Stimulated activated CD4-positive, alpha-beta T cell treated with anti-CD3 and anti-CD28 coated beads, Interleukin-4, amount 100 ng/mL, for 1 hour (primary cell): ENCODE results near the gene ANXA11.
"Not testable (repeated sequence)": the region's sequence is repeated elsewhere in the genome, so short reads cannot be mapped to it uniquely, and the experiment has no call there.

Experiments used
- DNase-seq: peaks from one replicate; pipeline ENCODE4 v3.0.0-alpha.2; 2020

ANXA11 gene

DNA sequence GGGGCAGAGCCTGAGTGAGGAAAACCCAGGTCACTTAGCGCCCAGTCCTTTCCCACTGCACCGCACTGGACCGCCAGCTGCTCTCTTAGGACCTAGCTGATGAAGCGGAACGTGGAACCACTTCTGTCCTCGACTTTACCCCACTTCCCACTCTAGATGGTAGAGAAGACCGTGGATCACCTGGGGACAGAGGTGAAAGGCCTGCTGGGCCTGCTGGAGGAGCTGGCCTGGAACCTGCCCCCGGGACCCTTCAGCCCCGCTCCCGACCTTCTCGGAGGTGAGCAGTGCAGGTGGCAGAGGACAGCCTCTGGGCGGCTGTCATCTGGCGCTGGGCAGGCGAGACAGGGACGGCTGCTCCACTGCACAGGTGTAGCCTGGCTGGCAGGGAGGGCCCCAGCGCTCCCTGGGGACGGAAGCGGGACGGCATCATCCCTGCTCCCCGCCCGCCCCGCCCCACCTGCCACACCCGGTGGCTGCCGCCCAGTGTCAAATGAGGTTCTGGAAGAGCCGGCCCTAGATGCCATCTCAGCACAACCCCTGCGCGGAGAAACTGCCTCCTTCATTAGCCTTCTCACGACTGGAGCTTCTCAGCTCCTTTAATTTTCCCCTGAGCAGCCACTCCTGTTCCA lies 61.2 kb downstream of the ANXA11 start:
- peak; percentile 24 for DNase-seq

DNA sequence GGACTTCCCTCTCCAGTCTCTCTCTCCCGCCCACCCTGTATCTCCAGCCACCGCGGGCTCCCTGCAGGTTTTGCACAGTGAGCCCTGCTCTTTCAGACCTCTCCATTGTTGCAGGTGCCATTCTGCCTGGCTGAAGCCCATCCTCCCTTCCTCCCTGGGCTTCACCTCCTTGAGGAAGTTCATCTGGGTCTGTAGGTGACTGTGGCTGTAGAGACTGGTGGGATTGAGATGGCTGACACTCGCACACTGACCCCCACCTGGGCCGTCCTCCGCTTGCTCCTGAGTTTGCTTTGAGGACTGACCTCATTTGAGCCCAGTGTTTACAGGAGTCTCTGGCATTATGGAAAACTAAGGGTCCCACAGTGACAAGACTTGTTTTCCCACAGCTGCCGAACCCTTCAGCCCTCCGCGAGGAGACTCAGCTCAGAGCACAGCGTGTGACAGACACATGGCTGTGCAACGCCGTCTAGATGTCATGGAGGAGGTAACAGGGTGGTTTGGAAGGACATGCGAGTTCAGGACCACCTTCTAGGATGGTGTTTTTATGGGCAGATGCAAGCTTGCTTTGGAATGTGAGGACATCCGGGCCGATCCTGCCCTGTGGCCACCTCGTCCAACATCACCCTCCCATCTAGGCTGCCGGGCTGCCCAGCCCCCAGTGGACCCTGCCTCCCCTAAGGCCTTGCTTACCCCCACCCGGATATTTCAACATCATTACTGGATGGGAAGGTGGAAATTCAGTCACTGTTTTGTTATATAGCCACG lies 63.5 kb downstream of the ANXA11 start:
- no peak for DNase-seq

DNA sequence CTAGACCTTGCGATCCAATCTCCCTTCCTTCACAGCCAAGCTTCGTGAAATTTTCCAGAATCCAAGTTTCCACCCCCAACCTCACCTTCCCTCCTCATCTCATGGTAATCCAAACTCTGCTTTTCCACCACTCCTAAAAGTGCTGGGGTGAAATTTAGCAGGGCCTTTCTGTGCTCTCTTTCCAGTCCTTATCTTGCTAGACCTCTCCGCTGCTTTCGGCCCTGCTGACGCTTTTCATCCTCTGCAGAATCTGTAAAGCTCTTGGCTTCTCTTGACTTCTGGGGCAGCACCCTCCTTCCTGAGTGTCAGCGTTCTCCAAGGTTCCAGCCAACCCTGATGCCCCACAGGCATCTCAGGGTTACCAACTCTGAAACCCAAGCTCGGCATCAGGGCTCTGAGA lies 65.1 kb downstream of the ANXA11 start:
- DNase-seq = no peak

DNA sequence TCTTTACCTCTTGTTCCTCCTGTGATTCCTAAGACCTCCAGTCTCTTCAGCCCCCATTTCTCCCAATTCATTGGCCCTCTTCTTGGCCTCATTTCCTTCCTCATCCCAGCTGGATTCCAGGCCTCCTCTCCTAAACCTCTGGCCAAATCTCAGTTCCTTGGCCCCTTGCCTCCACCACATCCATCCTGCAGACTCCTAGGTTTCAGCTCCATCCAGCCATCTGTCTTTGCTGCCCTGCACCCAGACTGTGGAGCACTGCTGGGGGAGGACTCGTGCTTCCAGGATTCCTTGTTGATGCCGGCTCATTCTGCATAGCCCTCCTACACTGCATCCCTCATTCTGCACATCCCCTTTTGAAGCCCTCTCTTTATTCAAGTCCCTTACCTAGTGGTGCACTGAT lies 66.1 kb downstream of the ANXA11 start:
- DNase-seq = no peak

DNA sequence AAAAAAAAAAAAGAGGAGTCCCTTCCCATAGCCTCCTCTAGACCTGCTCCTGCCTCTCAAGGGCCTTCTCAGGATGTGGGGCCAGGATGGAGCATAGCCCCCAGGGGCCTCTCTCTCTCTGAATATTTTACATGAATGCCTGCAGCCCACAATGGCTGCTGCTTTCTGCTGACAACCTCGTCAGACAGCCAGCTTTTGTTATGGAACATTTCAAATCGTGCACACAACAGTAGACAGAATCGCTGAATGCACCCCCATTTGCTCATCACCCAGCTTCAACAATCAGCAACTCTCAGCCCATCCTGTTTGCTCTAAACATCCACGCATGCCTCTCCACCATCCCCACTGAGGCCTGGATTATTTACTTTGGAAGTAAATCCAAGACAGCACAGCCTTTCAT lies 67.4 kb downstream of the ANXA11 start:
- no peak for DNase-seq

DNA sequence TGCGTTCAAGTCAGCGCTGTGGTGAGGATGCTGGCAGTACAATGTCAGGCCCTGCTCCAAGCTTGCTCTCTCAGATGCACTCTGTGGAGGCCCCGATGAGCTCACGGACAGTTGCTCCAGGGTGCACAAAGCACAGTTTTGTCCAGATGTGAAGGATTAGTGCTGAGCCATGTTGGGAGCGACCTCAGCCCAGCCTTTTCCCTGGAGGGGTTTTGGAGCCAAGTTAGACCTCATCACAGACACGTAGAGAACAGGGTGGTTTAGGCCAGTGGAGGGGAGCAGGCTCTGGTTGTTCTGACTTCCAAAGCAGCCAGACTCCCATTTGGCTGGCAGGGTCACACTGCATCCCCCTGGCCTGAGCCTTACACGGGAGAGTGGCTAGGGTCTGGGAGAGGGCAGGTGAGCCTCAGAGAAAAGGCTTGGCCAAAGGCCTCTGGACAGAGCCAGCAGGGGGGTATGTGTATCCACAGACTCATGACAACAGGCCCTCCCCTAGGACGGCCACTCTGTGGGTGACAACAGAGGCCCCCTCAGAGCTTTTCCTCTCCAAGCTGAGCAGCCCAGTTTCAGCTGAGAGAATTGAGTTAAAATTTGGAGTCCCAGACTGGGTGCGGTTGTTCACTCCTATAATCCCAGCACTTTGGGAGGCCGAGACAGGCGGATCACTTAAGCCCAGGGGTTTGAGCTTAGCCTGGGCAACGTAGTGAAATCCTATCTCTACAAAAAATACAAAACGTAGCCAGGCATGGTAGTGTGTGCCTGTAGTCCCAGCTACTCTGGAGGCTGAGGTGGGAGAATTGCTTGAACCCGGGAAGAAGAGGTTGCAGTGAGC lies 68.1 kb downstream of the ANXA11 start:
- no peak for DNase-seq

DNA sequence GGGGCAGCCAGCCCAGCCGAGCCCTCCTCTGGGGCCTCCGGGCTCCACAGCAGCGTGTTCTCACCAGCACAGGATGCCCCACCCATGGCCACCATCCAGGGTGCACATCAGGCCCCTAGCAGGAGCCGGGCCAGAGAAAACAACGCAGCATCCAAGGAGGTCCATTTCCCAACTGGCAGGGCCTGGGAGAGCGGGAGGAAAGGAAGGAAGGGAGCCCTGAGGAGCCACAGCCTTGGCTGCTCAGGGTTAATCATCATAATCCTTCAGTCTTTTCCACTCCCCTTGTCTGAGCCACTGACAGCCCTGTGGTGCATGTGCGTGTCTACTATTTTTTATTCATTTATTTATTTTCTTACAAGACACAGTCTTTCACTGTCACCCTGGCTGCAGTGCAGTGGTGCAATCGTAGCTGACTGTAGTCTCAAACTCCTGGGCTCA lies 69.2 kb downstream of the ANXA11 start:
- DNase-seq = no peak

DNA sequence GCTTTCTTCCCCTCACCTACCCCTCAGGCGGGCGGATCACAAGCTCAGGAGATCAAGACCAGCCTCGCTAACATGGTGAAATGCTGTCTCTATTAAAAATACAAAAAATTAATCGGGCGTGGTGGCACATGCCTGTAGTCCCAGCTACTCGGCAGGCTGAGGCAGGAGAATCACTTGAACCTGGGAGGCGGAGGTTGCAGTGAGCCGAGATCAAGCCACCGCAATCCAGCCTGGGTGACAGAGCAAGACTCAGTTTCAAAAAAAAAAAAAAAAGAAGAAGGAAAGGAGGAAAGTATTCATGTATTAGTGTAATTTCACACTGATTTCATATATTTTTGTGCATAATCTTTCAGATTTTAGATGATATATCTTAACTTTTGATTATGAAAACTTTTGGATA lies 71.7 kb downstream of the ANXA11 start:
- not testable (repeated sequence) for DNase-seq

DNA sequence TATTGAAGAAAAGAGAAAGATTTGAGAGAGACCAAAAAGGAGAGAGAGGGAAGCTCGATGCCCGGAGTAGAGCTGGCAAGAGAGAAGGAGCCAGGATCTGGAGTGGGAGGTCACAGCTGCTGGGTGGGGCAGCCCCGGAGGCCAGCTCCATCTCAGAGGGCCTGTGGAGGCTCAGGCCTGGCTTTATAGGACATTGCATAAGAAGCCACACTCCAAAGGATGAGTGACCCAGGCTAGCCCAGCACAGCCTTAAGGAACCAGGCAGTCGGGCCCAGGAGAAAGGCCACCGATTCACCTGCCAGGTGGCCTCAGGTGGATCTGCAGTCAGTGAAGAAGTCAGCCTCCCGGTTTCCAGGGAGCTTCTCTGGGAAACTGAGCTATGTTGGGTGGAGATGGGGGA lies 72.1 kb downstream of the ANXA11 start:
- DNase-seq = no peak

DNA sequence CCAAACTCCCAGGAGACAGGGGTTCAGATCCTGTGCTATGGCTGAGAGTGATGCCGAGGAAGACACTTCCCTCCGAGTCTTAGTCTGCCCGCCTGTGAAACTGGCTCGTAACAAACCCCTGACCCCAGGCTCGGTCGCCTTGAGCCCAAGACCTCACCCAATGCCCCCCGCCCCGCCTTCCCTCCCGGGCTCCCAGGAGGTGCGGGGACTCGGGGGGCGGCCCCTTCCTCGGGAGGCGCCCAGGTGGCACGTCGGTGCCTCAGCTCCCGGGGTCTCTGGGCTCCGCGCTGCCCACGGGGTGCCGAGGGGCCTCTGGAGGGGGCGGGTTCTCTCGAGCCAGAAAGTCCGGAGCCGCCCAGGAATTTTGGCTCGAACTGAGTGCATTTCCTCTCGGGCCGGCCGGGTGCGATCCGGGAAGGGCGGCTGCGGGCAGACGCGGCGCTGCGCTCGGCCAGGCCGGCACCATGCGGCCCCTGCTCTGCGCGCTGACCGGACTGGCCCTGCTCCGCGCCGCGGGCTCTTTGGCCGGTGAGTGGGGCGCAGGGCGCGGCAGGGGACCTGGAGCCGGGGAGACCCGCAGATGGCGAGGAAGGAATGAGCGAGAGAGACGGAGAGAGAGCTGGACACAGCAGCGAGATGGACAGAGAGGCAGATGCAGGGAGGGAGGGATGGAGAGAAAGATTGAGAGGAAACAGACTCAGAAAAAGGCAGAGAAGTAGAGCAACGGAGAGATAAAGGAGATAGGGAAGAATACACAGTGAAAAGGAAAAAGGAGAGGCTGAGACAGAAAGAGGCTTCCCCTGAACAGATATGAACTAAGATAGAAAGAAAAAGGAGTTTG lies 72.8 kb downstream of the ANXA11 start, which contains the start of gene PLAC9:
TSS of gene PLAC9 (plus strand) at position 432 of the 841 bp plus-strand sequence. CDS start at position 465, 33 bp downstream.
- no peak for DNase-seq

DNA sequence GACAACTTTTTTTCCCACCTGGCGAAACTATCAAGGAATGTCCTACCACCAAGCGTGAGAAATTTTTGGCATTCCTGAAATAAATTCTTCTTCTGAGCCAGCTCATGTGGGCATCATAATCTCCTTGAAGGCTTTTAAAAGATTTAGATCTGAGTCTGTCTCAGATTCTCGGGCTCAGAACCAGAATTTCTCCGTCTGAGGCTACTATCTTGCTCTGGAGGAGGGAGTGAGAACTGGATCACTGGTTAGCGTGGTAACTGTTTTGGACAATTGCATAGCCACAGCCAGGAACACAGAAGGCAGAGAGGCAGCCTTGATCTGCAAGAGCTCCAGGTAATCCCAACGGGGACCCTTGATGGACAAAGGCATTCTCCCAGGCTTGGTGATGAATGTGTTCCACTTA lies 73.8 kb downstream of the ANXA11 start:
- DNase-seq = no peak

DNA sequence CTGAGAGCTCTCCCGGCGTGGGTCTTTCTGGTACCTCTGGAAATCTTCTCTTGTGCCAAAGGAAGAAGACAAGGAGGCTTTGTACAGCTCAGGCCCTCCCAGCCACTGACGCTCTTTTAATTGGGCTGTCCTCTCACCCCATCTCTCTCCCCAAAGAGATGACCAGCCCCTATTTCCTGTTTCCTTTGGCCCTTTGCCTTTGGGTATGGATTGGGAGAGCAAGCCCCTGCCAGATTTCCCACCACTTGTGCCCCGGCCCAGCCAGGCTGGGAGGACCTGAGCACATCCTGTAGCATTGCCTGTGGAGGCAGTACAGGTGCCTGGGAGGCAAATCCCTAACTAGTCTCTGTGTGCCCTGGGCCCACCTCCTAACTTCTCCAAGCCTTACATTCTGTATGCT lies 78.5 kb downstream of the ANXA11 start:
- DNase-seq = no peak

DNA sequence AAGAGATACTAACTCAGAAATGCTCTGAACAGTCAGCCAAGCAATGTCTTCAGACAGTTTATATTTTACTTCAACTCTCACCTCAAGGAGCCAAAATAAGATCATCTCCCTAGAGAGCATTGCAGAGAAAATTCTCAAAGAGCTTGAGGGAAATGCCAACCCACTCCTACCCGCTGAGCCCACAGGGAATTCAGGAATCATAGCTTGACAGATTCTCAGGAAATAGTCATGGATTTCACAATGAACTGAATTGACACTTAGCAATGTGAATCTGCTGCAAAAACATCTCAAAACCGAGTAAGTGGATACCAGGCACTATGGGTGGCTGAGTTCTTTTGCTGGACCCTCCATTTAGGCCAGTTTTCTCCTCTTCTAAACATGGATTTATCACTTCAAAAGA lies 82.6 kb downstream of the ANXA11 start:
- DNase-seq = no peak

DNA sequence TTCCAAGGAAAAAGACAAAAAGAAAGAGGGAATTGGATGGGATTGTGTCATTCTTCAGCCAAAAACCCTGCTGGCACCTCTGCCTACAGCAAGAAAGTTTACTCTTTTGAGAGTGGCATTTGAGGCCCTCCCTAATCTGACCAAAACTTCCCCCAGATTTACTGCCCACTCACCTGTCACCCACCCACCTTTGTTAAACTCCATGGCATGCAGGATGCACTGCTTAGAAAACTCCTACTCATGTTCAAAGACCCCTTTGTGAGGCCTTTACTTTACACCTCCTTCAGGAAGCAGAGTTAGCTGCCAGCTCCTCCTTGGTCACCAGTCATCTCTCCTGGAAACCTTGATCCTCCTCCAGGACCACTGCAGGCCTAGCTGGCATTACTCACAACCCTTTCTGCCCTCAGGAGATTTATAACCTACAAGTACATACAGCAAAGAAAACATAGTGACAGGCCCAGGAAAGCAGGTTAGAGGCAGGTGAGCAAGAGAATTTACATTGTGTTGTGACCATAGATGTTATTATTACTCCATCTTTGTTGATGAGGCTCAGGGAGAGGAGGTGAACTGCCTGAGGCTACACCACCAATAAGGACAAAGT lies 83.1 kb downstream of the ANXA11 start:
- DNase-seq = no peak

DNA sequence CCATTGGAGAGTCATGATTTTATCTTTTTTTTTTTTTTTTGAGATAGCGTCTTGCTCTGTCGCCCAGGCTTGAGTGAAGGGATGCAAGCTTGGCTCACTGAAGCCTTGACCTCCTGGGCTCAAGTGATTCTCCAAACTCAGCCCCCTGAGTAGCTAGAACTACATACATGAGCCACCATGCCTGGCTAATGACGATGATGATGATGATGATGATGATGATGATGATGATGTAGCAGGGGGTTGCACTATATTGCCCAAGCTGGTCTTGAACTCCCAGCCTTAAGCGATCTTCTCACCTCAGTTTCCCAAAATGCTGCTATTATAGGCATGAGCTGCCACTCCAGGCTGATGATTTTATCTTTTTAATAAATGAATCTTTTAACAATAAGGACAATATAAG lies 86.7 kb downstream of the ANXA11 start:
- DNase-seq = no peak

DNA sequence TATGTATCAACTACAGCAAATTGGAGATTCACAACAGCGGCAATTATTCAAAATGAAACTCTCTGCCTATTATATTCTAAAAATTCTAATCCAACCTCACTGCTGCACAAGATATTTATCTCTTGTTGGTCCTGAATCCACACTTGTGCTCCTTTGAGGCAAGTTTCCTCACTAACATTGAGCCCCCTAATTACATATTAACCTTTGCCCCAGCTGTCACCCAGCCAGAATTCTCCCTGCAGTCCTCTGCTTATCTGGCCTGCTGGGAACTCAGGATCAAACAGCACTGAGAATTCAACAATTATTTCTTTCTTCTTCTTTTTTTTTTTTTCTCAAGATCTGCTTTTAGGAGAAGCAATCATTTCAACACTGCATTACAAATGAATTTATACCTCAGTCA lies 94.4 kb downstream of the ANXA11 start:
- no peak for DNase-seq

DNA sequence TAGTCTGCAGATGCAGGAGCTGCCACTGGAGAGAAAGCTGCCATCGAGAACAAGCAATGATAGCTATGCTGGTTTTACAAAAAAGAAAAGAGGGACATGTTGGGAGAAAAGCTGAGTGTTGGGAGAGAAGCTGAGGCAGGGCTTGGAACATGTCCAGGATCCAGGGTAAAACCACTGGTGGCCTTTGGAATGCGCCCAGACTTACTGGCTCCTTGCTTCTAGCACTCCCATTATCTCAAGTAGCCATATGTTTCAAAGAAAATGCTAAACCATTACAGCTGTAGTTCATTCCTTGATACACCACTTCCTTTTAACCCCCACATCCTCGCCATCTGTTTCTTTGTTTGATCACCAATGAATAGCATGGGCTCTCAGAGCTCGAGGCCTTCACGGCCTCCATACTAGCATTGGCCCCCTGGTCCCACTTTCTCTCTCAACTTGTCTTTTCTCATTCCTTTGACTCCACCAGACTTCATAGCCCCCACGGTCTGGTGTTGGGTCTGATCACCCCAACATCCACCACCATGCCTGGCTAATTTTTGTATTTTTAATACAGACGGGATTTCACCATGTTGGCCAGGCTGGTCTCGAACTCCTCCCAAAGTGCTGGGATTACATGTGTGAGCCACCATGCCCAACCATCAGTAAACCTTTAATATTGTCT lies 96.6 kb downstream of the ANXA11 start:
- DNase-seq = no peak

DNA sequence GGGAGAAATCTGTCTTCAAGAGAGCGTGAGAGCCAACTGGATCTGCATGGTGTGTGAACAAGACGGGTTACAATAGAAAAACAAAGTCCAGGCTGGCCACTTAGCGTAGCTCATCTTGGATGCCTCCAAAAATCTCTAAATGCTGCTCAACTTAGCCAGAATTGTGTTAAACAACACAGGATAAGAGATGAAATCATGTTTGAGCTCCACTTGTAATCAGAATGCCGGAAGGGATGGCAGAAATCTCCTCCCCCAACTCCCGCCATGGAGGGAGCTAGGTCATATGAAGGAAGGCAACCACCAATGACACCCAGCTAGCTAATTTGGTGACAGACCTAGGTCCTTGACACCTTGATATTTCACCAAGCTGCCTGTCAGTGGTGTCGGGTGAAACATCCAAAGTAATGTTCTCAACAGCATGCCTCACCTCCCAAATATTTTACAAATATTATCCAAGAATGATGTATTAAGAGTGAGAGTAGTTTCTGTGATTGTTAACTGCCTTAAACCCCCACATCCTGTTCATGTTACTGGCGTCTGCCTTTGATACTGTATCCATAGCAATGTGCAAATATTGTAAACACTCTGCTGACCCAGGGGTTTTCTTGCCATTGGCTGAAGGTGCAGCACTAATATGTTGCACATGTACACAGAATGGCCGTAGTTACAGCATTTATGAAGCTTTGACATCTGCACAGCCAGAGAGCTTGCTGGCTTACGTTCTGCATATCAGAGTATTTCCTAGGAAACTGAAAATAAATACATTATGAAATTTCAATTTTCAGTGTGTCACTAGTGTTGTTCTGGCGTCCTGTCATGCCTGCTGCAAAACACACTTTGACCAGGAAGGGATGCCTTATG lies 101.0 kb downstream of the ANXA11 start:
- DNase-seq = no peak
